WTC11 (cell line): ENCODE measurements around the gene MLXIP.

Source experiments
- HMGXB4 ChIP-seq: sonication (generic); formaldehyde crosslinking; IDR thresholded peaks from 2 replicates; pipeline ENCODE4 v1.8.1; 2023; ENCODE audit warnings: mild to moderate bottlenecking, moderate library complexity, missing genetic modification reagents
- IRF2 ChIP-seq: sonication (generic); formaldehyde crosslinking; IDR thresholded peaks from 2 replicates; pipeline ENCODE4 v1.8.0; 2022; ENCODE audit warnings: low read depth, missing genetic modification reagents, borderline replicate concordance
- NR2C2 ChIP-seq: sonication (generic); formaldehyde crosslinking; IDR thresholded peaks from 2 replicates; pipeline ENCODE4 v1.8.0; 2022; ENCODE audit warnings: mild to moderate bottlenecking, missing genetic modification reagents
- STAT6 ChIP-seq: sonication (generic); formaldehyde crosslinking; conservative IDR thresholded peaks from 2 replicates; pipeline ENCODE4 v1.8.1; 2023; ENCODE audit warnings: mild to moderate bottlenecking, low read depth, missing genetic modification reagents, moderate library complexity
- ZNF121 ChIP-seq: sonication (generic); formaldehyde crosslinking; IDR thresholded peaks from 2 replicates; pipeline ENCODE4 v1.8.0; 2023; ENCODE audit warnings: missing genetic modification reagents

GRCh38 chr12:122124370-122124769 lies 45.8 kb downstream of the MLXIP start:
- no peak for TF ChIP-seq STAT6
- no peak for TF ChIP-seq NR2C2 (CRISPR knock-in tag)
- no peak for TF ChIP-seq ZNF121
- no peak for TF ChIP-seq HMGXB4
- no peak for TF ChIP-seq IRF2 (CRISPR knock-in tag)
